HepG2 (cell line): ENCODE results near the gene TFF2. TPM values are rescaled to one million over a fixed set of nuclear protein-coding genes. Genes with fewer than 3 reads are reported as not detected.

Experiments
- ATAC-seq: fragments of 200-7000 bp; cut with Tn5 transposase; 3 replicates; pipeline ENCODE4 v1.9.1; 2020; ENCODE audit warnings: mild to moderate bottlenecking, moderate library complexity
- BruUV-seq: library from RNA; stranded (reverse); fragments of 400-500 nt; replicated peaks from 2 replicates; lab custom pipeline; 2021; lab: Mats Ljungman, UMichigan
- CTCF ChIA-PET: fragments of 300-600 bp; formaldehyde crosslinking; extraction: SDS; loops from one replicate; lab custom pipeline; 2021; ENCODE audit warnings: low total read pairs, inconsistent platforms, low intra/inter-chr PET ratio; lab: Yijun Ruan, JAX
- POLR2A ChIA-PET: fragments of 350-600 bp; sonication (Branson Sonifier 250); formaldehyde crosslinking; loops from one replicate; lab custom pipeline; 2020; ENCODE audit warnings: antibody characterized with exemption, inconsistent platforms; lab: Yijun Ruan, JAX
- DNase-seq: peaks from one replicate; pipeline ENCODE4 v3.0.0-alpha.2; 2015; ENCODE audit warnings: low spot score
- FAIRE-seq: peaks from 3 replicates; lab custom pipeline; 2011; peaks lifted over from hg19 to GRCh38; lab: Jason Lieb, UNC
- H2AFZ ChIP-seq: one replicate; pipeline ENCODE4 v1.6.1; 2011; ENCODE audit warnings: low read length, inconsistent platforms
- H3K27ac ChIP-seq: fragments of 300-600 bp; 3 replicates; pipeline ENCODE4 v1.8.0; 2011; ENCODE audit warnings: mixed run types, mild to moderate bottlenecking, mixed read lengths, low read length, inconsistent platforms; ENCODE audit not compliant: insufficient read depth; ENCODE audit errors: extremely low read length
- H3K27me3 ChIP-seq, 2 experiments: fragments of 200-600 bp in 1 of 2; 2 replicates in 1 of 2; 3 replicates in 1 of 2; pipeline versions ENCODE4 v1.6.0 to v1.8.0; 2011; ENCODE audit warnings: low read length in 2 of 2, mild to moderate bottlenecking in 2 of 2, moderate library complexity in 2 of 2, inconsistent platforms in 1 of 2; ENCODE audit not compliant: insufficient read depth in 2 of 2, control insufficient read depth in 1 of 2
- H3K36me3 ChIP-seq, 2 experiments: fragments of 200-600 bp in 1 of 2; replicated peaks in 1 of 2; 2 replicates in 1 of 2; 3 replicates in 1 of 2; pipeline versions ENCODE4 v1.5.1 to v1.8.0; 2011; ENCODE audit warnings: low read length in 2 of 2, inconsistent platforms in 1 of 2; ENCODE audit not compliant: insufficient read depth in 2 of 2, control insufficient read depth in 1 of 2
- H3K4me1 ChIP-seq: 2 replicates; pipeline ENCODE4 v1.5.1; 2012; ENCODE audit warnings: low read length, inconsistent platforms; ENCODE audit not compliant: insufficient read depth
- H3K4me2 ChIP-seq: 2 replicates; pipeline ENCODE4 v1.6.0; 2011; ENCODE audit warnings: low read depth, low read length, inconsistent platforms
- H3K4me3 ChIP-seq, 3 experiments: fragments of 200-600 bp in 1 of 3; sonication (generic), shearing (Covaris generic) in 1 of 3; replicated peaks in 1 of 3; 2 replicates each; pipeline ENCODE4 v1.5.1; 2011 to 2016; ENCODE audit warnings: low read length in 3 of 3, inconsistent platforms in 2 of 3, low read depth in 2 of 3, mild to moderate bottlenecking in 2 of 3, control low read depth in 1 of 3, mixed read lengths in 1 of 3; ENCODE audit not compliant: insufficient read depth in 1 of 3
- H3K79me2 ChIP-seq: one replicate; pipeline ENCODE4 v1.6.1; 2011; ENCODE audit warnings: low read length, inconsistent platforms; ENCODE audit not compliant: insufficient read depth
- H3K9ac ChIP-seq: 2 replicates; pipeline ENCODE4 v1.6.0; 2011; ENCODE audit warnings: mild to moderate bottlenecking, low read depth, low read length, inconsistent platforms; ENCODE audit not compliant: insufficient read depth
- H3K9me3 ChIP-seq: 2 replicates; pipeline ENCODE4 v1.5.1; 2012; ENCODE audit warnings: mild to moderate bottlenecking, low read length
- H4K20me1 ChIP-seq: 2 replicates; pipeline ENCODE4 v1.6.0; 2011; ENCODE audit warnings: inconsistent platforms, mild to moderate bottlenecking, low read length, moderate library complexity; ENCODE audit not compliant: insufficient read depth
- ASH2L ChIP-seq: fragments of 300-600, 200-600 bp; sonication (generic); IDR thresholded peaks from 2 replicates; pipeline ENCODE4 v1.7.0; 2017; ENCODE audit warnings: low read depth, mild to moderate bottlenecking, moderate library complexity, mixed read lengths, low read length; ENCODE audit not compliant: insufficient read length
- BORCS8-MEF2B ChIP-seq: sonication (generic); formaldehyde crosslinking; IDR thresholded peaks from 2 replicates; pipeline ENCODE4 v1.8.0; 2022; ENCODE audit warnings: mild to moderate bottlenecking, missing genetic modification reagents
- FOXA1 ChIP-seq, 2 experiments: fragments of 450-650 bp in 1 of 2; sonication (generic) in 1 of 2; formaldehyde crosslinking in 1 of 2; IDR thresholded peaks; 2 replicates each; pipeline versions ENCODE4 v1.4.0 to v1.6.1; 2016 to 2020; ENCODE audit warnings: missing genetic modification reagents in 1 of 2
- GPBP1L1 ChIP-seq: sonication (generic); formaldehyde crosslinking; IDR thresholded peaks from 2 replicates; pipeline ENCODE4 v1.5.0; 2020; ENCODE audit warnings: mild to moderate bottlenecking, missing genetic modification reagents
- HES4 ChIP-seq: sonication (generic); formaldehyde crosslinking; IDR thresholded peaks from 2 replicates; pipeline ENCODE4 v1.9.0; 2021; ENCODE audit warnings: mild to moderate bottlenecking, missing genetic modification reagents, borderline replicate concordance
- MAZ ChIP-seq, 2 experiments: sonication (generic) in 1 of 2; formaldehyde crosslinking in 1 of 2; IDR thresholded peaks; 2 replicates each; pipeline versions ENCODE4 v1.5.0 to v1.6.1; 2012 to 2020; ENCODE audit warnings: low read depth in 2 of 2, mild to moderate bottlenecking in 2 of 2, borderline replicate concordance in 1 of 2, improper control_type of control experiment in 1 of 2, low read length in 1 of 2, missing genetic modification reagents in 1 of 2, moderate library complexity in 1 of 2
- NFIC ChIP-seq: IDR thresholded peaks from 2 replicates; pipeline ENCODE4 v1.6.1; 2012; ENCODE audit warnings: mild to moderate bottlenecking, low read length, inconsistent platforms
- PHF20 ChIP-seq: sonication (generic); formaldehyde crosslinking; IDR thresholded peaks from 2 replicates; pipeline ENCODE4 v1.5.0; 2020; ENCODE audit warnings: mild to moderate bottlenecking, missing genetic modification reagents
- RFX3 ChIP-seq: IDR thresholded peaks from 2 replicates; pipeline ENCODE4 v1.6.1; 2016; ENCODE audit warnings: missing biosample characterization, missing genetic modification reagents
- RNF2 ChIP-seq: fragments of 450-650 bp; conservative IDR thresholded peaks from 2 replicates; pipeline ENCODE4 v1.6.1; 2016; ENCODE audit warnings: low read depth
- SKI ChIP-seq: fragments of 450-650 bp; IDR thresholded peaks from one replicate; pipeline ENCODE4 v1.6.1; 2018; ENCODE audit warnings: mild to moderate bottlenecking; ENCODE audit not compliant: partially characterized antibody
- SSRP1 ChIP-seq: IDR thresholded peaks from 2 replicates; pipeline ENCODE4 v1.6.1; 2016; ENCODE audit warnings: control low read depth
- U2AF2 ChIP-seq: fragments of 200-400 bp; formaldehyde crosslinking; IDR thresholded peaks from 2 replicates; pipeline ENCODE4 v1.6.1; 2017; ENCODE audit warnings: low read depth, mild to moderate bottlenecking, low read length
- ZFYVE20 ChIP-seq: sonication (generic); formaldehyde crosslinking; IDR thresholded peaks from 2 replicates; pipeline ENCODE4 v1.8.0; 2023; ENCODE audit warnings: low read depth, mild to moderate bottlenecking, moderate library complexity, missing genetic modification reagents, borderline replicate concordance
- ZNF761 ChIP-seq: sonication (generic); formaldehyde crosslinking; conservative IDR thresholded peaks from 2 replicates; pipeline ENCODE4 v1.4.0; 2020; ENCODE audit warnings: mild to moderate bottlenecking, missing genetic modification reagents
- ZNF839 ChIP-seq: sonication (generic); formaldehyde crosslinking; IDR thresholded peaks from 2 replicates; pipeline ENCODE4 v1.4.0; 2020; ENCODE audit warnings: missing genetic modification reagents, mild to moderate bottlenecking, borderline replicate concordance
- WGBS: methylation state at CpG from one replicate; pipeline ENCODE4 v1.1.6; 2017; ENCODE audit warnings: low lambda C conversion rate; 5-methylcytosine and 5-hydroxymethylcytosine counted together
- in situ Hi-C: cut with HindIII; loops from 2 replicates; pipeline ENCODE4 v1.10.0; 2017; ENCODE audit warnings: low pct_unique_long_range_greater_than_20kb; ENCODE audit not compliant: extremely low pct_ligation_motif_present
- intact Hi-C: fragments of 100-400 bp; cut with micrococcal nuclease; formaldehyde crosslinking; loops from one replicate; pipeline ENCODE4 v1.10.0; 2022; ENCODE audit not compliant: unreplicated experiment
- polyA plus RNA-seq, 8 experiments: library from polyadenylated mRNA; depleted of rRNA in 3 of 8; stranded (reverse) in 7 of 8; unstranded in 1 of 8; fragments of >200 nt; fragmentation: Illumina TruSeq in 4 of 8; extraction: Trizol in 4 of 8; gene quantifications; 2 replicates each; pipeline versions ENCODE4 v1.2.1 to v1.2.3, GENCODE V29; 2011 to 2016; ENCODE audit warnings: low read depth in 4 of 8, missing spikeins in 1 of 8, mixed read lengths in 1 of 8; ENCODE audit not compliant: insufficient read depth in 1 of 8
- total RNA-seq, 5 experiments: library from RNA; depleted of rRNA; stranded (reverse); fragments of >200 nt; fragmentation: Illumina TruSeq; extraction: Trizol; gene quantifications; 2 replicates each; pipeline ENCODE4 v1.2.3, GENCODE V29; 2016; ENCODE audit warnings: low read depth in 1 of 5

TFF2 gene
- total and polyA plus RNA-seq, 2 of the 13 experiments (the other 11 are each of a cell fraction or from before 2014, with no cell fraction given), result 1.5 TPM; not detected in 1

DNA sequence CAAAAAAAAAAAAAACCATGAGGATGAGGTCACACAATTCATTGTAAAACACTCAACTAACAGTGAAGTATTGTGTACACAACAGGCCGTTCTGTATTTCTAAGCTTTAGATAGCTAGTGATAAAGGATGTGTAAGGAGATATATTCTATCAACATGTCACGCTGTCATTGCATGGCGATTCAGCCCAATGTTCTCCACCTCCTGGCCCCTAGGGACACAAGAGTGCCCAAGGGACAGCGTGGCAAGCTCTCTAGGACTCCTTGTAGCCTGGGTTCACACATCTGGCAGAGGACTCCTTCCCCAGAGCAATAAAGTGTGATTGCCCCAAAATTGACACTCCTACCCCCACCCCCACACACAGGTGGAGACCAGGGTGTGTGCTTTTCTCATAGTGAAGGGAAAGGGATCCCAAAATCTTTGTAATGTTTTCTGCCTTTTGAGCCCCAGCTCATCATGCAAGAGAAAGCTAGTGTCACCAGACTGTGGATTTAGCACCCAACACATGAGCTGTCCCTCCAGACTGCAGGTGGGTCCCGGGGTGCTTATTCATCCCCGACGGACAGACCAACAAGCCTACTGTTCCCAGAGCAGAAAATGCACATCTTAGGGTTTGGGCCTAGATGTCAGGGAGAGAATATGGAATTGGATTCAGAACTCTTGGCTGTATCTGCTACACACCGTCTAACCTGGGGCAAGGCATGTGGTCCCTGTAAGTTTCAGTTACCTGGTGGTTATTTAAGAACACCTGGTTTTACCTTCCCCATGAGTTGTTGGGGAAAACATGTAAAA lies 33.6 kb upstream of the TFF2 start:
- H3K9me3 ChIP-seq, result no peaks in the 10 kb centered on the region
- intact Hi-C loops, result no loop called here
- peaks cover 62% of the 10 kb centered on the region for H3K4me1 ChIP-seq
- FAIRE-seq (no peak), ATAC-seq (no peak), DNase-seq (no peak)
- H3K79me2 ChIP-seq, result no peaks in the 10 kb centered on the region
- WGBS, result 88% methylated on average over 8 of the region's 8 CpGs
- no TSS peak for BruUV-seq
- H3K27ac ChIP-seq, result no peak overlapping the region
- H3K27me3 ChIP-seq, result no peaks in the 10 kb centered on the region
- POLR2A ChIA-PET, result interaction anchor here (0.9 kb wide), 1 partner anchor 27 kb away, joined by 3 read pairs; no protein-coding TSS in a partner anchor
- H2AFZ ChIP-seq, result no peak overlapping the region
- TF ChIP-seq MAZ (IDR thresholded peaks at IDR 0.05; ENCODE audit: borderline replicate concordance, low read depth, low read length) (no peak), MAZ (CRISPR knock-in tag; IDR thresholded peaks at IDR 0.05; ENCODE audit: low read depth) (no peak), FOXA1 (IDR thresholded peaks at IDR 0.05) (no peak), FOXA1 (CRISPR knock-in tag; IDR thresholded peaks at IDR 0.05) (0 out of 2 replicates have a peak, but pooled peaks have one; percentile 7)
- no peaks in the 10 kb centered on the region for H4K20me1 ChIP-seq
- peak overlapping the region; percentile 11; the same call in 1 of the 2 replicates for H3K4me2 ChIP-seq
- H3K4me3 ChIP-seq, result no peak overlapping the region
- H3K9ac ChIP-seq, result no peak overlapping the region
- H3K36me3 ChIP-seq, result no peaks in the 10 kb centered on the region
- in situ Hi-C loops, result loop anchor here (5.0 kb wide), 1 partner anchor 63 kb away; no protein-coding TSS in a partner anchor
- CTCF ChIA-PET, result no interaction called here

DNA sequence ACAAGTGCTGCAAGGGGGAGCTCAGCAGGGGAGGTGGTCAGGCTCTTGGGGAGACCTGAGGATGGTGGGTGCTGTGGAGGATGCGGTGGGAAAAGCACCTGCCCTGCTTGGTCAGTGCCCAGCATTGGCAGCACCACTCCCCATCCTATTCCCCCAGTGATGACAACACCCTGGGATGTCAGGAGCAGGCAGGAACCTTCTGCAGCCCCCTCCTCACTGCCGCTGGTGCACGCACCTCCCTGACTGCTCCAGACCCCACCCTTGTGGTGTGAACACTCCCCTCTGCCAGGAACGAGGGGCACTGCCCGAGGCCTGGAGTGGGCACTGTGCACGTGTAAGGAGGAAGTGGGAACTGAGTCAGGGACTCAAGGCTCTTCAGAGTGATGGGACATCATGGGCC lies 32.5 kb upstream of the TFF2 start:
- Histone ChIP-seq H3K27ac (no peak overlapping the region), H2AFZ (no peak overlapping the region), H3K4me3 (no peak overlapping the region), H3K36me3 (no peaks in the 10 kb centered on the region), H3K4me2 (no peak overlapping the region), H3K27me3 (no peaks in the 10 kb centered on the region), H3K9me3 (no peaks in the 10 kb centered on the region), H3K79me2 (no peaks in the 10 kb centered on the region), H3K9ac (no peak overlapping the region), H3K4me1 (peaks cover 52% of the 10 kb centered on the region), H4K20me1 (no peaks in the 10 kb centered on the region)
- WGBS, result 100% methylated on average over 3 of the region's 6 CpGs
- DNase-seq (no peak), ATAC-seq (no peak), FAIRE-seq (no peak)
- intact Hi-C loops (no loop called here), in situ Hi-C loops (loop anchor here (5.0 kb wide), 1 partner anchor 64 kb away; no protein-coding TSS in a partner anchor)
- ChIA-PET CTCF (no interaction called here), POLR2A (interaction anchor here (0.8 kb wide), 1 partner anchor 17 kb away, joined by 3 read pairs; the partner anchor contains the start of gene TFF1)
- no TSS peak for BruUV-seq
- TF ChIP-seq PHF20, result no peak
- no peak for TF ChIP-seq SSRP1 (CRISPR knock-in tag)
- no peak for TF ChIP-seq NFIC
- TF ChIP-seq ZNF839 (CRISPR knock-in tag), result no peak
- TF ChIP-seq RFX3, result no peak
- TF ChIP-seq RNF2, result no peak
- TF ChIP-seq BORCS8-MEF2B (CRISPR knock-in tag), result no peak
- no peak for TF ChIP-seq ZNF761 (CRISPR knock-in tag)
- no peak for TF ChIP-seq ASH2L
- TF ChIP-seq HES4 (CRISPR knock-in tag), result no peak
- TF ChIP-seq U2AF2, result no peak
- no peak for TF ChIP-seq GPBP1L1 (CRISPR knock-in tag)
- no peak for TF ChIP-seq SKI
- no peak for TF ChIP-seq ZFYVE20 (CRISPR knock-in tag)
